ENCODE results near the gene PHACTR2.

The PHACTR2 gene

DNA sequence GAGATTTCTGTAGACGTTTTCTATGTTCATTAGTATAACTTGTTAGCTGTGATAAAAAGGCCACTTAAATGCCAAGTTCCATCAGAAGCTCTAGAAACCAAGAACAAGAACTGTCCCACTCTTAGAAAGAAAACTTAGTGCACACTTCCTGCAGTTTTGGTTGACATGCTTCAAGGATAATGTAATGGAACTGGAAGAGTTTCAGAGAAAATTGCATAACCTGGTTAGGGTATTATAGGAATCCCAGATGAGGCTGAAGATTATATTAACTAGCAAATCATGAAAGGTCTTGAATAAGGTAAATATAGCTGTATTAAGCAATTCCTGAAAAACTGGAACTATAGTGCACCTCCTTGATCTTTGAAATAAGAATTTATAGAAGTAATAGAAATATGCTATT lies 1.8 kb upstream of the PHACTR2 start:
- no peak for DNase-seq

DNA sequence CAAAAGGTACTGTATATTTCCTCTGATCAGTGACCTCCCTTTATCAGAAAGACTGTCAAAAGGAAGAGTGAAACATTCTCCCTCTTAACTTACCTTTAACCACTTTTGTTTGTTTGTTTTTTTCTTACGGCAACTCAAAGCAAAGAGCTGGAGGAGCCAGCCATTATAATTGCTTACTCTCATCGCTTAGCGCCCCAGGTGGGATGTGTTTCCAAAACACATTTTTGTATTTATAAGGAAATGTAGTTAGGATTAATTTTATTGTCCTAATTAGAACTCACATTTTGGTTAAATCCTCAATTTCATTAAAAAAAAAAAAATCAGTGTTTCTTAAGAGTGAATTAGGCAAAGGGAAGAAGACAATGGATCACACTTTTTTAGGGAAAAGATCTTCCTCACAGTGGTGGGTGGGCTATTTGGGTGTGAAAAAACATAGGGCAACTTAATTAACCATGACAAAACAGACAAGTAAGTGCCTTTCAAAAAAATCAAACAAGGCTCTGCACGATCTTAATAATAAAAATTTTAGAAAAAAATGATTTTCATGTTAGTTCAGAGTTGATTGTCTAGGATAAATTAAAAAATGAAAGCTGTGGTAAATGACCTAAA lies 1.2 kb upstream of the PHACTR2 start:
- no peak for DNase-seq

DNA sequence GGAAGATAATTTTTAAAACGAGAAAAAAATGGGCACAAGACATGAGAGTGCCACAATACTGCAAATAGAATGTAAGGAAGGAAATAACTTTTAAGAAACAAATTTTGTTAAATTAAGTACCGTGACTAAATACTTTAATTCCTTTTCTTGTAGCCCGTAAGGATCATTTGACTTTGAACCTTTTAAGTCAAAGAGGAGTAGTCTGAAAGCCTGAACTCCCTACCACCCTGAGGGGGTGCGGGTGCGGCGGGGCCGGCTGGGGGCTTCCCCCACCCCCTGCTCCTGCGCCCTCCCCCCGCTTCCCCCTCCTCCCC lies 231 bp upstream of the PHACTR2 start:
- no peak for DNase-seq

DNA sequence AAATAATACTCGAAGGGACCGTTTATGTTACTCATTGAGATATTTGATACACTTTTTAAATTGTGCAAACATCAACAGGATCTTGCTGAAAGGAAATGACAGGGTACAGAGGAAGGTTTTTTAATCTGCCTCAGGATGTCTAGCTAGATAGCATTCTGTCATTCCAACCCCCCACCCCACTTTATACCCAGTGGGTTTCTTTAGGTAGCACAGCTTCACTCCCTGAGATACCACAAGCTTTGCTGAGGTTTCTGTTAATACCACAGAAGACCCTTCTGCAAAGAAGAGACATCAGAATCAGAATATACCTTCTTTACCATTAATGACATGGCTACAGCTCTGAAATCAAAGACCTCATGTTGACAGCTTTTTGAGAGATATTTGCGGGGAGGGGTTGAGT lies 1.3 kb downstream of the PHACTR2 start:
- DNase-seq = no peak

DNA sequence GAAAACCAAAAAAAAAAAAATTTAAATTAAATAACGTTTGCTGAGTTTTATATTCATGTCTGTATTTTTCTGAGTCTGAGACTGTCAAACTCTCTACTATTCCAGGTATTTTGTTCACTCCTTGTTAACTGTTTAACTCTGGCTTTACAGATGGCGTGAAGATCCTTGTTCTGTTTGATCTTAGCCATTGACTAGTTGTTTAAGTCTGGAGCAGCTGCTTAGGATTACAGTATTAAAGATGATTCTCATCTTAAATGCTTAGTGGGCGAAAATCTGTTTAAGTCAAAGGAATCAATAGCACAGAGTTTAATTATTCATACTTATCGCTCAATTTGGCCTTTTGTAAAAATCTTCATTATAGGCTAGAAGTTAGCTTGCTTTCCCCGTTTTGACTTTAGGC lies 2.4 kb downstream of the PHACTR2 start:
- DNase-seq = no peak

DNA sequence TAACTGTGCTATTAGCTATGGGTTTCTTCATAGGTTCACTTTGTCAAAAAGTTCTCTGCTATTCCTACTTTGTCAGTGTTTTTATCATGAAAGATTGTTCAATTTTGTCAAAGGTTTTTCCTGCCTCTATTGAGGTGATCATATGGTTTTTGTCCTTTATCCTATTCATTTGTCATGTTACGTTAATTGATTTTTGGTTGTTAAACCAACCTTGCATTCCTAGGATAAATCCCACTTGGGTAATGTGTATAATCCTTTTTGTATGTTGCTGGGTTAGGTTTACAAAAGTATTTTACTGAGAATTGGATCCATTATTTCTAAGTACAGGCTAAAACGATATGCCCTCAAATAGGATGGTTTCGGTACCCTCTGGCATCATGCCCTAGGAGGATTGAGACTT lies 5.0 kb downstream of the PHACTR2 start:
- DNase-seq = no peak

DNA sequence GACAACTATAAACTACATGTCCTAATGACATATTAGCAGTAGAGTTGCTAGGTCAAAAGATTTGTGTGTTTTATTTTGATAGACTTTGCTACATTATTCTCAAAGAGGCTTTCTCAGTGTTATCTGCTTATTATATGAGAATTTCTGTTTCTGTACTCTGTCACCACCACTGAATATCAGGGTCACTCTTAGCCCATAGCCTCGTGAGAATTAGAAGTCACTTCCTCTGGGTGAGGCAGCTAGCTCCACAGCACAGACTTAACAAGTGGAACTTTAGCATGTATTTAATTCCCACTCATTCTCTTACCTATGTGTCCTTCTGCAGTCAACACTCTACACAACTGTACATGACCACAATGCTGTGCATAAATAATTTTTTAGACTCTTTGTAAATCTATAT lies 6.7 kb downstream of the PHACTR2 start:
- DNase-seq = no peak

DNA sequence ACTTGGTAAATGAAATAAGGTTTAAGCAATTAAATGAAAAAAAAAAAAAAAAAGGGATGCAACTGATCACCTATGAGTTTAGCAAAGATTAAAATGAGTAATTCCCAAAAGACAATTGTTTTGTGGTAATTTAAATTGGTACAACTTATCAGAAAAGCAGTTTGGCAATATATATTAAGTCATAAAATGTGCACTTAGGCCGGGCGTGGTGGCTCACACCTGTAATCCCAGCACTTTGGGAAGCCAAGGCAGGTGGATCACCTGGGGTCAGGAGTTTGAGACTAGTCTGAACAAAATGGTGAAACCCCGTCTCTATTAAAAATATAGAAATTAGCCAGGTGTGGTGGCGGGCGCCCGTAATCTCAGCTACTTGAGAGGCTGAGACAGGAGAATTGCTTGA lies 7.9 kb downstream of the PHACTR2 start:
- DNase-seq = no peak

DNA sequence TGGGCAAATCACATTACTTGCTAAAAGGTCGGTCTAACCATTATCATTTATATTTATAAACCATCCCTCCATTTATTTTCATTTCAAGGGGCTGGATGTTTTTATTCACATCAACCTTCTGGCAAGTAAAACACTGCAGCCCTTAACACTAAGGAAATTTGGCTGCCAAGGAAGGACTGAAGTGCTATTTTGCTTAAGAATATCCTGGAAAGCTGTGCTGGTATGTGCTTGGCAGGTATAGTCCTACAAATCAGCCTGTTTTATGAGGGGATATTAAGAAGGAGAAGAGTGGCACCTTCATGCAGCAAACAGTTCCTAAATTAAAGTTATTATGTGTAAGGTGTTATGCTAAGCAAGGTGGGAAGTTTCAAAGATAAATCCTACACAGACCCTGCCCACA lies 9.8 kb downstream of the PHACTR2 start:
- no peak for DNase-seq

DNA sequence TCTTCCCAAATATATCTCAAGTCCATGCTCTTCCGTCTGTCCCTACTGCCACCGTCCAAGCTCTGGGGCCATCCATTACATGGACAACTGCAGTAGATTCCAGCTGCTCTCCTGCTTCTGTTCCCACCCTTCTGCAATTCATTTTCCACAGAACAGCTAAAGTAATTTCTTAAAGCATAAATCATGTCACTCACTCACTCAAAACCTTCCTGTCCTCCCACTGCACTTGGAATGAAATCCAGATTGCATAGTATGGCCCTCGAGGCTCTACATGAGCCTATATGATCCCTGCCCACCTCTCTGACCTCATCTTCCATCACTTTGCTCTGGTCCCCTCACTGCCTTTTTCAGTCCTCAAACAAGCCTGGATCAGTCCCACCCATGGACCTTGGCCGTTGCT lies 10.9 kb downstream of the PHACTR2 start:
- no peak for DNase-seq

DNA sequence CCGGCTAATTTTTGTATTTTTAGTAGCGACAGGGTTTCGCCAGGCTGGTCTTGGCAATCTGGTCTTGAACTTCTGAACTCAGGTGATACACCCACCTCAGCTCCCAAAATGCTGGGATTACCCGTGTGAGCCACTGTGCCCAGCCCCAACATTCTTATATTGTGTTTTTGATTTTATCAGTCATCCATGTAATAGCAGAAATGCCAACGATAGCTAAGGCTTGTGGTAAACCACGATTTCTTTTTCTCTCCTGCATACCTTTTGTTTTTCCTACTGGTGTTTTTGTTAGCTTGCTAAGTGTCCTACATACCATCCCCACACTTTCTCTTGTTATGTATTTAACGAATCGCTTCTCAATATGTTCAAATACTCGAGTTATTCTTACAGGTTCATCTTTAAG lies 12.1 kb downstream of the PHACTR2 start:
- no peak for DNase-seq

DNA sequence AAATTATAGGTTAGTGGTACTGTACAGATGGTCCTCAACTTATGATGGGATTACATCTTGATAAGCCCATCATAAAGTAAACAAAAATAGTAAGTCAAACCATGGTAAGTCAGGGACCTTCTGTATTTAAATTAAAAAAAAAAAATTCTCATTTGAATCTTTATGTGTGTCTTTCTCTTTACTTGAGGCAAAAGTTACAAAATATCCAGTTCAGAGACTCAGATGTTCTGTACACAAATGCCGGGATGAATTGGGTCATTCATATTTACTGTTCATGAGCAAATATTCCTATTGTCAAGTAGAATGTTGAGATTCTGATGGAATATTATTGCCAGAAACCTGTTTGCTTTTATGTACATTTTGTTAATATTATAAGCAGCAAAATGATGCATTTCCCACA lies 13.4 kb downstream of the PHACTR2 start:
- no peak for DNase-seq

DNA sequence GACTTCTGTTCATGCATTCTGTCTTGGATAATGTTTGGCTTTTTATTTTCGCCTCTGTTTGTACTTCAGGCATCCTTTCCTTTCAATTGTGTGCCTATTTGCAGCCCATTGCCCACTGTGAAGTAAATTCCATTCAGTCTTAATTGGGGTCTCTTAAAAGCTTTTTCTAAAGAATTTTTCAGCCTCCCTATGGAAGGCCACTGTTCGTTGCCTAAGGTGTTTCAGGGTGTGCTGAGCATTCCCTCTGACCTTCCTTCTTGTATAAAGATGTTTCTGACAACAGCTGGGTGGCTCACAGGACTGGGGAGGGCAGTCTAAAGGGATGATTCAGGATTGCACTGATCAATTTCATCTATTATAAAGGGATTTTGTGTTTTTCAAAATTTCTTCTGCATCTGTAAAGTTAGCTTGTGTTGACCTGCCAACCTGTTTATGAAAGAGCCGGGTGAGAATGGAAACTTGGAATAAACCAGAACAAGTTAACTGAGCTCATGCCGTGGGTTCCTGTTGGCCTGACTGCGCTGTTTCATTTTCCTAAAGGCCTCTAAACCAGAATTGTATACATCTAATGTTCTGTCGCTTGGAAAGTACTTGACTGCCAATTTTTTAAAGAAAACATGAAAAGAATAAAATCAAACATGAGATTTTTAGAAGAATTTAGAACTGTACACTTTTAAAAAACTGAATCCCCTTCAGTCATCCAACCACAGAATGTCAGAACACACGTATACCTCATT lies 14.3 kb downstream of the PHACTR2 start:
- no peak for DNase-seq

DNA sequence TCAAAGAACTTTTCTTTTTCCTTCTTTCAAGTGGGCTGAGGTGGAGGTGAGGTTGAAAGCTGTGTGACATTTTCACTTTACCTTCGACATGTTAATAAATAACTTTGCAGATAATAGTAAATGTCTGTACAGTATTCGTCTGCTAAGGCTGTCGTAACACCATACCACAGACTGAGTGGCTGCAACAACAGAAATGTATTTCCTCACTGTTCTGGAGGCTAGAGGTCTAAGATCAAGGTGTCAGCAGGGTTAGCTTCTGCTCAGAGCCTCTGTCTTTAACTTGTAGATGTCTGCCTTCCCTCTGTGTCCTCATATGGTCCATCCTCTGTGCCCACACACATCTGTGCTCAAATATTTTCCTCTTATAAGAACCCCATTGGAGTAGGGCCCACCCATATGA lies 14.9 kb downstream of the PHACTR2 start:
- DNase-seq = no peak

DNA sequence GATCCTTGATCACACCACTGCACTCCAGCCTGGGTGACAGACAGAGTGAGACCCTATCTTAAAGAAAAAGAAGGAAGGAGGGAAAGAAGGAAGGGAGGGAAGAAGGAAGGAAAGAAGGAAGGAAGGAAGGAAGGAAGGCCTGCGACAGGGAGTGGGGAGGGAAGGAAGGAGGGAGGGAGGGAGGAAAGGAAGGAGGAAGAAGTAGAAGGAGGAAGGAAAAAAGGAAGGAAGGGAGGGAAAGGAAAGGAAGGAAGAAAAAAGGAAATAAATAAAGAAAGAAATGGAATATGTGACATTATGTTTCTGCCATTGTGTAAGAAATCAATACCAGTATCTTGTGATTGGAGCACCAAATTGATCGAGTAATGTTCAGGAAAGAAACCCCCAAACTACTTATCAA lies 16.2 kb downstream of the PHACTR2 start:
- no peak for DNase-seq

DNA sequence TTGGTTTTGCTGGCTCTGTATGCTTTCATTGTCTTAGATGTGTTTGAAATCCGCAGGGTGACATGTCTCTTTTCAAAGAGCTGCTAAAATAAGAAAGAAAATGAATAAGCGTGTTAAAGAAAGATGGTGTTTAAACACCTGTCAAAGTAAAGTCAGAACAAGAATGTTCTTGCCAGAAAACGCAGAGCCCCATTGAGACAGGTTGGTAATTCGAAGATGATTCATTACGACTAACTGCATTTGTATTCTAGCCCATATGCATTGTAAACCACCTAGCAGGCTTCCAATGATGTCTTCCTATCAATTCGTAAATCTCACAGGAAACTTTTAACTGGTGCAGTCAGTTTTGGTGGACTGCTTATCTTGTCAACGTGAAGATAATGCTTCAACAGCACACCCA lies 16.8 kb downstream of the PHACTR2 start:
- DNase-seq = peak; percentile 11

DNA sequence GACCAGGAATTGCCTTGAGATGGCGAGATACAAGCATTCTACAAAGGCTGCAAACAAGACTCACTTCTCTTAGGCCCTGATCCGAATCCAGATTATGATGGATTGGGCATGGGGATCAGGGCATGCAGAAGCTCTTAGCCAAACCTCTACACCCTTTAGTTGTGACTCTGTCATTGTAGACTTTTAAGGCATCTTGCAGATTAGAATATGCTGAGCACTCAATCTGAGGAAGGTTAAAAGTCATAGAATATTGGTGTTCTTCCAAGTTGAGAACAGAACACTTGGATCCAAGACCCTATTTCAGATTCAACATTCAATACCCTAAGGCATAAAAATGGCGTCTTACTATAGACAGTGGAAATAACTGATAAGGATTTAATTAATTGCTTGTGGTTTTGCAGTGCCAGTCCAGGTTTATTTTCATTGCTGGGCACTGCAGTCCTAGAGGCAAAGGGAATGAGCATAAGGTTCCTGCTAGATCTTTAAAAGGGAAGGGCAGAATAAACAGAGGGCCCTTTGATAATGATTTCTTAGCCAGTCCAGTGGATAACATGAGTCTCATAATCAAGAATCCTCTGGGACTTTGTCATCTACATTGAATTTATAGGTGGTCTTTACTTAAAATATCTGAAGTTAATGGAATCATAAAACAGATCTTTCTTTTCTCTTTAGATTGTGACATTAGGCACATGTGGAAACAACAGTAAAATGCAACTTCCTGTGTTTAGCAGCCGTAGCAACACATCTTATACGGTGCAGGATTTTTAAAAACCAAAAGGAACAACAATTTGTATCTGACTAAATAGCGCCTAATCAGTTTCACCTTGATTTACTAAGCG lies 17.6 kb downstream of the PHACTR2 start:
- no peak for DNase-seq

DNA sequence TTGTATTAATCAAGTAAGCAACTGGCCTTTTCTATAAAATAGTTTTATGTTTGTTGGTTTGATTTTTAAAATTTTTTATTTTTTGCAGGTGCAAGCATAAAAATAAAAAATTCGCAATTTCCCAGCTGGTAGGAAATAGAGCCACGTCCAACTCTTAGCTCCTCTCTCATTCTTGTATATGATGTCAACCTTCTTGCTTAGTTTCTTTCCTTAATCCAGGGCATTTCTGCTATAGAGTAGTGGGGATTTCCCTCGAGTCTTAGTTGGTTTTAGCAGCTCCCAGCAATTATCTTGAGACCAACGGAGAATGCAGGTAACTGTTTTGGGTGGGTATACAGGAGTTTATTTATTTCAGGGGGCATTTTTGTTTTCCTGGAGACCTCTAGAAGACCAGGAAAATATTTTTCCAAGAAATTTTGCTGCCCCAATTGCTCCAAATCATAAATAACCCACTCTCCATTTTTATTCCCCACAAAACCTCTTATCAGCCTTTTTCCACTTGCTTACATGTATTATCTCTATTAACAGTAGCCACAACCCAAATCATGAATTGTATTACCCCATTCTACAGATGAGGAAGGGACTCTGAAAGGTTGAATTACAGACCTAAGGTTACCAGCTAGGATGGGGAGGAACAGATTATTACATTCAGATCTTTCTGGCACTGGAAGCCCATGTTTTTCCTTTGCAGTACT lies 18.4 kb downstream of the PHACTR2 start:
- DNase-seq = no peak

DNA sequence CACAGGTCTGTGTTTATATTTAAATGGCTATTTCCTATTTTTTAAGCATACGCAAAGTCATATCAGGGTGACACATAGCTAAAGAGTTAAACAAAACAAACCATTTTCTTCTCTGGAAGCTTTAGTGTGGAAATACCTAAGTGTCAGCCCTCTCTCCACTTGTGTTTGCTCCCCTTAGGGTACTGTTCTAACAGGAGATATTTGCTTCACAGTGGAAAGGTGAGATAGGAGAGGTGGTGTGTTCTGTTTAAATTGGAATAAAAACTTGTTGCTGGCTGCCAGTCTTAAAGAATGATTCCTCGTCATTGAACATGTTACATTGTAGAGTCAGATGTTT lies 18.9 kb downstream of the PHACTR2 start:
- no peak for DNase-seq

DNA sequence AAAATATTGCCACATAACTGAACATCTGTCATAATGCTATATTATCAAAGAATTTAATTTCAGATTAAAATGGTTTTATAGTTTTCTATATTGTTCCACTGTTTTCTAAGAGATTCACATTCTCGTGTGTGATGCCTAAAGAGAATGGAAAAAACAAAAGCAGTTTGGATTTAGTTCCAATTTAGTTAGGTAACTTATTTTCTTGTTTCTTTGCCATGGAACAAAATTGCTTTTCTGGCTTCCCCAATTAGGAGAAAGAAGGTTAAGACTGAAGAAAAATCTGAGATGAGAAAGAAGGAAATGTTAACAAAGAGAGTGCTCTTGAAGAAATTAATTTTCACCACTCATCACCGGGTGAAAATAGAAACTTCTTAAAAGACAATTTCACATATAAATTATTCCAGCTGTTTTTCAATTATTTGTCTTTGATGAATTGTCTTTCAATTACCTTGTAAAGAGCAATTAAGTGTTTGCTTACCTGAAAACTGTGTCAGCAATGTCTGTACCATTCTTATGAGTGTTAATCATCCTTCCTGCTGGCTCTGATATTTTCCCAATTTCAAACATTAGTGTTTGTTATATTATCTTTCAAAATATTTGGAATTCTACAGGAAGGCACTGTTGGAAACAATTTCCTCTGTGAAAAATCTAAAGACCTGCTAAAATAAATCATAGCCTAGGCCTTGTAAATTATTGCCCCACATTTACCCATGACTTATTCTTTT lies 19.5 kb downstream of the PHACTR2 start:
- DNase-seq = no peak

DNA sequence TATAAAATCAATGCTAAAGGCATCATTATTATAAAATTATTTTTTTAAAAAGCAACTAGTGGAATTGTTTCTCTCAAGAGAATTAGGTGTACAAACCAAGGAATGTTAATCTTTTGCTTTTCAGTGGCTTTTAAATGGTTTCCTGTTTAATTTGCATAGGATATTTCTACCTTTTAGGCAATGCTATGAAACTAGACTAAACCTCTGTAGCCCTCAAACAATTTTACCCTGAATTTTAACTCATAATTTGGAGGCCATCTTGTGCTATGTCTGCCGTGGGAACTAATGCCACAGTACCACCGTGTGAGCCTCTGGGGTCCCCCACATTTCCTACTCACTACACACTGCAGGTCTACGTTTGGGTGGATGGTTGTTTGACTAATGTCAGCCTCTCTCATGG lies 20.6 kb downstream of the PHACTR2 start:
- DNase-seq = no peak

DNA sequence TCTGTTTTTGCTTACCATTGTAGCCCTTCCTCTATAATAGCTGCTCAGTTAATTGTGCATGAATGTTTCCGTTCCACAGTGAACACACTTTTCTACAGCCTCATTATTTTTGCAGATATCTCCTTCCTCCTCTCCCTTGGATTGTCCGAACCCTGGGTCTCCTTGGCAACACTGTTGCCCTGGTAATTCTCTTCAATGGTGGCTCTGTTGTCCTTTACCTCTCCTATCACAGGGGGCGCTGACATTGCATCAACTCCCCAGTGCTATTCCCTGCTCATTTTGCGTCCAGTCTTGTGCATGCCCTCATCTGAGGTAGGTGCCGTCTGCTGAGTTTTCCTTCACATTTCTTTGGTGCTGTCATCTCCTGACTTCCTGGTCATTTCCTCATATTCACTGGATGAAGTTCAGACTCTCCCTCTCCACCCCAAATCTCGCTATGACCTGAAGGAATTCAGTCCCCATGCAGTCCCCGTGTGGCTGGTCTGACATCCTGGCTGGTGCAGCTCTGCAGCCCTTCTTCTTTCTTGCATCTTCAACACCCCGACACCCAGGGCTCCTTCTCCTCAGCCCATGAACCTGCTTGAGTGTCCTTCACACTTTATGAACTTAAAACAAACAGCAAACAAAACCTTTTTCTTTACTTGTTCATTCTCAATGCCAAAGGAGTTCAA lies 21.1 kb downstream of the PHACTR2 start:
- no peak for DNase-seq

DNA sequence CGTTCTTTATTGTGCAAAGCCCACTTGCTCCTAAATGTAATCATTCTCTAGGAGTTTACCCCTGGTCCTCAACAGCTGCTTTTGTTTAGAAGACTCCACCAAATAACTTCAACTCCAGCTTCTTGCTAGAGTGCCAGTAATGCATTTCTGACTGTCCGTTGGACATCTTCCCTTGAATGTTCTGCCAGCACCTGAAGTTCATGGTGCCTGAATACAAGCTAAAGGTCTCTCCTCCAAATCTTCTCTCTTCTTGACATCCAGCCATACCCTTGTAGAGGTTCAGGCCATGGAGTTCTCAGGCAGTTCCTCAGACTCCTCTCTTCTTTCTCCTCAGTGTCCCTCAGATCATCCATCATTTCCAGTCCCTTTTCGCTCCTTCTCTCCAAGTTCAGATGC lies 21.7 kb downstream of the PHACTR2 start:
- no peak for DNase-seq

Measured in activated CD4-positive, alpha-beta T cell treated with anti-CD3 and anti-CD28 coated beads, Interleukin-2, Interleukin-6, amounts not matched to agents 100 ng/mL and 50 ng/mL, durations not matched to agents 16 hours and 8 hours (primary cell).